LNCaP clone FGC (cell line): ENCODE measurements around the gene ARID5B.
"Not testable (repeated sequence)": the region's sequence is repeated elsewhere in the genome, so short reads cannot be mapped to it uniquely, and the experiment has no call there.

Experiments
- DNase-seq: peaks from one replicate; pipeline ENCODE4 v3.0.0-alpha.2; 2011; ENCODE audit warnings: low read depth
- H3K4me3 ChIP-seq: 2 replicates; pipeline ENCODE4 v1.5.1; 2011; ENCODE audit warnings: mild to moderate bottlenecking, low read depth, low read length, control low read depth
- TF ChIP-seq, protein P1 (sequence below): IDR thresholded peaks from 2 replicates; pipeline ENCODE4 v1.5.1; 2012; ENCODE audit warnings: mild to moderate bottlenecking; ENCODE audit not compliant: control insufficient read depth, insufficient read depth; ENCODE audit errors: extremely low read depth

Gene ARID5B

DNA sequence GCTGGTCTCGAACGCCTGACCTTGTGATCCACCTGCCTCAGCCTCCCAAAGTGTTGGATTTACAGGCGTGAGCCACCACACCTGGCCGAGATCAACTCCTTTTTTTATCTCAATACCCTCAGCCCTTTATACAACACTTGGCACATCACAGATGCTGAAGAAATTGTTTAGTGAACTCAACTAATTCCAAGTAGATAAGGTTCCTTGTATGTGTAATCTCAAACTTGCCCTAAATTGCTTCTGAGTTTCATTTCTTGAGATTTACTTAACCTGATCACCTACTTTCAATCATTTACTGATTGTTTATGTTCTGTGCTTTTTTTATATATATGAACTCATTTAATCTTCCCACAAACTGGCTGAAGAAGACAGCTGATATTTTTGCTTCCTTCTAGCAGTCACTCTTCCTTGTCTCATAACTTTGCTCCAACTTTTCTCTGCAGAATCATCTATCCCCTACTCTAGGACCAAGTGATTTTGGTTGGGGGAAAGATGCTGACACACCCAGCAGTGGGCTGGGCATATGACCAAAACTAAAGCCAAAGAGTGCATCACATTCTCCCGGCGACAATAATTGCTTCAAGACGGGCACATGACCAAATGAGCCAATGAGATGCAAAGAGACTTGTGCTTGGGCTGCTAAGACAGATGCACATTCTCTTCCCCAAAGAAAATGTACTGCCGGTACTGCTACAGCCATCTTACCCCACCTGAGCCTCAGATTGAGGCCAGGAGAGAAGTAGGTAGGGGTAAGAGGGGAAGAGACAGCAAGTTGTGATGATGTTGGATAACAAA lies 40.3 kb upstream of the ARID5B start:
- no peak overlapping the region for H3K4me3 ChIP-seq
- DNase-seq: no peak

DNA sequence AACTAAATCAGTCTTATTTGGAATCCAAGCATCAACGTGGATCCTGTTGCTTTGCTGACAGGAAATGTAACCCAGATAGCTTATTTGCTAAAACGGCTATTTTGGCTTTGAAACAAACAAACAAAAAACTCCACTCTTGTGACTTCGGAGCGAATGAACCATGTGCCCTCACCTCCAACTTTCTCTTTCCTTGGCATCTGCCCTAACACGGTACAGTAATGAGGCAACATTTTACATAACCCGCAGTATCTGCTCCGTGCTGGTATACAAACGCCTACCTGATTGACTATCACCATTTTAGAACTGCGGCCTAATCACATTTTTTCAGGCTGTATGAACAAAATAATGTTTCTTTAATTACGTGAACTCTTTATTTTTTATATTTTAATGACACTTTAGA lies 37.5 kb upstream of the ARID5B start:
- TF ChIP-seq, protein P1, sequence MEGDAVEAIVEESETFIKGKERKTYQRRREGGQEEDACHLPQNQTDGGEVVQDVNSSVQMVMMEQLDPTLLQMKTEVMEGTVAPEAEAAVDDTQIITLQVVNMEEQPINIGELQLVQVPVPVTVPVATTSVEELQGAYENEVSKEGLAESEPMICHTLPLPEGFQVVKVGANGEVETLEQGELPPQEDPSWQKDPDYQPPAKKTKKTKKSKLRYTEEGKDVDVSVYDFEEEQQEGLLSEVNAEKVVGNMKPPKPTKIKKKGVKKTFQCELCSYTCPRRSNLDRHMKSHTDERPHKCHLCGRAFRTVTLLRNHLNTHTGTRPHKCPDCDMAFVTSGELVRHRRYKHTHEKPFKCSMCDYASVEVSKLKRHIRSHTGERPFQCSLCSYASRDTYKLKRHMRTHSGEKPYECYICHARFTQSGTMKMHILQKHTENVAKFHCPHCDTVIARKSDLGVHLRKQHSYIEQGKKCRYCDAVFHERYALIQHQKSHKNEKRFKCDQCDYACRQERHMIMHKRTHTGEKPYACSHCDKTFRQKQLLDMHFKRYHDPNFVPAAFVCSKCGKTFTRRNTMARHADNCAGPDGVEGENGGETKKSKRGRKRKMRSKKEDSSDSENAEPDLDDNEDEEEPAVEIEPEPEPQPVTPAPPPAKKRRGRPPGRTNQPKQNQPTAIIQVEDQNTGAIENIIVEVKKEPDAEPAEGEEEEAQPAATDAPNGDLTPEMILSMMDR: no peak
- DNase-seq: no peak
- H3K4me3 ChIP-seq: no peak overlapping the region

More for the DNA sequence above, 40.3 kb upstream of the ARID5B start:
- TF ChIP-seq, protein P1: no peak

DNA sequence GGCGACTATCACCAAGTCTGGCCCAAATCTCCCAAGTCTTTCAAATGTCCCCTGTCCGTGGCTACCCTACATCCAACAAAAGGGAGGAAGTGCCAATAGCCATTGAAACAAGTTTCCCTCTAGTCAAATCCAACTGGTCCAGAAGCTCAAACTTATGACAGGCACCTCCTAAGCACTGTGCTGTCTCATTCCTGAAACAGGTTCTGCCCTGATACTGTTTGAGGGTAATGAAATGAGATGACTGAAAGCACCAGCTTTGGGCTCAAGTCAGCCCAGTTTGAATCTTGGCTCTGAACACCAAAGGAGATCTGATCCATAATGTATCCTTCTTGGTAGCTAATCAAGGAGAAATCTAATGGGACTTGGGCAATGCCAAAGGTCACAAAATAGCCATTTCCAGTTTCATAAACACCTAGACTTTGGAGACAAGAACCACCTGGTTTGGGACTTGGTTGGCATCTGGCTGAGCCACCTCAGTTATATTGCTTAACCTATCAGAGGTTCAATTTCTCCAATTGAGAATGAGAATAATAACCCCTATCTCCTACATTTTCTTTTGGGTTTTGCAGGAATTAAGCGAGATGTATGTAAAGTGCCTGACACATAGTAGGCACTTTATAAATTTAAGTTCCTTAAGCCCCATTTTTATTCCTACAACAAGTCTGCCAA lies 34.7 kb upstream of the ARID5B start:
- DNase-seq: no peak
- H3K4me3 ChIP-seq: no peak overlapping the region
- TF ChIP-seq, protein P1: no peak

DNA sequence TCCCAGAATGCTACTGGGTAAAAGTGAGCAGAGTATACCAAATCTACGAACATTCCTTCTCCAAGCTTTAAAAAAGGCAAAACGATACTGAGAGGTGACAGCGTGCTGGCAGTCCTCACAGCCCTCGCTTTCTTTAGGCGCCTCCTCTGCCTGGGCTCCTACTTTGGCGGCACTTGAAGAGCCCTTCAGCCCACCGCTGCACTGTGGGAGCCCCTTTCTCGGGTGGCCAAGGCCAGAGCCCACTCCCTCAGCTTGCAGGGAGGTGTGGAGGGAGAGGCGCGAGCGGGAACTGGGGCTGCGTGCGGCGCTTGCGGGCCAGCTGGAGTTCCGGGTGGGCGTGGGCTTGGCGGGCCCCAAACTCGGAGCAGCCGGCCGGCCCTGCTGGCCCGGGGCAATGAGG lies 34.1 kb upstream of the ARID5B start:
- not testable (repeated sequence) for H3K4me3 ChIP-seq, DNase-seq

DNA sequence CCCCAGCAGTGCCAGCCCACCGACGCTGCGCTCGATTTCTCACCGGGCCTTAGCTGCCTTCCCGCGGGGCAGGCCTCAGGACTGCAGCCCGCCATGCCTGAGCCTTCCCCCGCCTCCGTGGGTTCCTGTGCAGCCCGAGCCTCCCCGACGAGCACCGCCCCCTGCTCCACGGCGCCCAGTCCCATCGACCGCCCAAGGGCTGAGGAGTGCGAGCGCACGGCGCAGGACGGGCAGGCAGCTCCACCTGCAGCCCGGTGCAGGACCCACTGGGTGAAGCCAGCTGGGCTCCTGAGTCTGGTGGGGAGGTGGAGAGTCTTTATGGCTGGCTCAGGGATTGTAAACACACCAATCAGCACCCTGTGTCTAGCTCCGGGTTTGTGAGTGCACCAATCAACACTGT lies 33.7 kb upstream of the ARID5B start:
- not testable (repeated sequence) for DNase-seq, H3K4me3 ChIP-seq

DNA sequence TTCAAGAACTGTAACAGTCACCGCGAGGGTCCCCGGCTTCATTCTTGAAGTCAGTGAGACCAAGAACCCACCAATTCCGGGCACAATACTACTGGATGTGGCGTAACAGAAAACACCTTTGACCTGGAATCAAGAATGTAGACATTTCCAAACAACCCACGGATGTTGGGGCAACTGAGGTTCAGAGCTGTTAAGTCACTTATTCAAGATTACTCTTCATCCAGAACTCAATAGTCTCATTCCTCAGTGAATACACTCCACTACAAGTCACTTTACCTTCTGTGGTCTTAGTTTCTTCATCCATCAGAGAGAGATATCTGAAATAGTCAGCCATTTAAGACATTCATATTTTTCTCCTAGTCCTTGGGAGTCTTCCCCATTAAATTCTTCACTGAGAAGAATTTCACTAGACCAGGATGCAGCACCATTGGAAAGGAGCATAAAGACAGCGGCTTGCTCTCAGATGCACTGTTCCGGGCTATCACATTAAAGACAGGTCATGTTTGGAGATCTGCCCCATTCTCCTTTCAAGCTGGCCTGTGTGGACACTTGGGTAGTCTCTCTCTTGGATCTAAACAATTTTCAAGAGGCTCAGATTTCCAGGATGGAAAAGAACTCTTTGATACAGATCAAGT lies 32.3 kb upstream of the ARID5B start:
- TF ChIP-seq, protein P1: no peak
- H3K4me3 ChIP-seq: no peak overlapping the region
- DNase-seq: no peak

DNA sequence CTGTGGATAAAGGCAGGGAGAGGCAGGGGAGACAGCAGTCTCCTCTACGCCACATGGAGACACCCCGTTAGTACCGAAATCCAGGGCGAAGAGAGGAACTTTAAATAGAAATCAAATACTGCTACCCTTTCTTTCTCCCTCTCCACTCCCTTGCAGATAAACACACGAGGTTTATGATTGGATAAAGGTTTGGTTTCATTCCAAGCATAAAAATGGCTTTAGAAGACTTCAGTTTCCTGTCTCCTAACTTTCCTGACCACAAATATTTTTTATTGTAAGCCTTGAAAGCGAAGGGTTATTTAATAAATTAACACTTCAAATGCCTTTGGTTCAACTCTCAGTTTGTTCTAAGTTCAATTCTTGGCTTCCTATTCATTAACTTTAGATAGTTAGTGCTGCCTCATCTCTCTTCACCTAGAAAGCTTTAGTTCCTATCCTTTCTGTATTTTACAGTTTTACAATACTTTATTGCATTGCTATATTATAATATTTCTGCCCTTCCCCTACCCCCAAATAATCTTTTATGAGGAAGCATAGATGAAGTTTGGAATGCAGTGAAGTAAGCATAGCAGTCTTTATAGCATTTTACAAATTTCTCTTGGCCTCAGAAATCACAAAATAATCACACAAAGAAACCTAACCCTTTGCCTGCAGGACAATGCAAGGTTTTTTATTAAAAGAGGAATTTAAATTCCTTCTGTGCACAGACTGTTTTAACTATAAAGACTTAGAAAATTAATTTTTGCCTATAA lies 31.5 kb upstream of the ARID5B start:
- DNase-seq: no peak
- TF ChIP-seq, protein P1: no peak
- H3K4me3 ChIP-seq: no peak overlapping the region
